ENCODE measurements around the gene CCL26. TPM values are rescaled to one million over a fixed set of nuclear protein-coding genes. Genes with fewer than 3 reads are reported as not detected.
"Not testable (repeated sequence)": the region's sequence is repeated elsewhere in the genome, so short reads cannot be mapped to it uniquely, and the experiment has no call there.

The CCL26 gene
- total RNA-seq, 1 donor from 2014 or later: not detected

- ATAC-seq (ENCODE audit: low read depth) (no peak), DNase-seq (no peak)
- CTCF ChIA-PET: no interaction called here
- POLR2A ChIA-PET: no interaction called here
- H3K27ac Mint-ChIP-seq: no peak overlapping the region
- no peaks in the 10 kb centered on the region for H3K27me3 Mint-ChIP-seq
- H3K36me3 Mint-ChIP-seq (ENCODE audit: low read depth): peaks cover 4% of the 10 kb centered on the region
- no peaks in the 10 kb centered on the region for H3K9me3 Mint-ChIP-seq
- H3K4me3 Mint-ChIP-seq: no peak overlapping the region
- no peak for TF ChIP-seq CTCF (IDR thresholded peaks at IDR 0.05)
- intact Hi-C loops (cut with micrococcal nuclease): loop anchor here (10.0 kb wide), 1 partner anchor 657 kb away; the partner anchor contains the start of gene RCC1L
- H3K4me1 Mint-ChIP-seq: peaks cover 32% of the 10 kb centered on the region
Measured at GRCh38 chr7:75732016-75732521, 39.9 kb downstream of the CCL26 start.

GRCh38 chr7:75729851-75730274 lies 42.1 kb downstream of the CCL26 start:
- H3K4me1 Mint-ChIP-seq: peaks cover 43% of the 10 kb centered on the region
- DNase-seq: no peak
- H3K27me3 Mint-ChIP-seq: no peaks in the 10 kb centered on the region
- no peak for TF ChIP-seq CTCF (IDR thresholded peaks at IDR 0.05)
- H3K27ac Mint-ChIP-seq: peak overlapping the region; percentile 60
- H3K9me3 Mint-ChIP-seq: no peaks in the 10 kb centered on the region
- intact Hi-C loops (cut with micrococcal nuclease): loop anchor here (1.0 to 10.0 kb wide), 2 partner anchors 9 to 655 kb away; partner anchors contain the start of gene RCC1L
- H3K4me3 Mint-ChIP-seq: no peak overlapping the region
- H3K36me3 Mint-ChIP-seq (ENCODE audit: low read depth): peaks cover 4% of the 10 kb centered on the region
- ATAC-seq (ENCODE audit: low read depth): no peak
- ChIA-PET CTCF (no interaction called here), POLR2A (interaction anchor here (0.7 to 0.9 kb wide), 2 partner anchors 10 to 116 kb away, joined by 3 to 5 read pairs; no protein-coding TSS in a partner anchor)

- Mint-ChIP-seq H3K36me3 (ENCODE audit: low read depth) (peaks cover 2% of the 10 kb centered on the region), H3K27me3 (no peaks in the 10 kb centered on the region), H3K4me1 (peaks cover 52% of the 10 kb centered on the region), H3K9me3 (no peaks in the 10 kb centered on the region), H3K27ac (peak overlapping the region; percentile 41), H3K4me3 (no peak overlapping the region)
- ChIA-PET CTCF (no interaction called here), POLR2A (no interaction called here)
- TF ChIP-seq CTCF (IDR thresholded peaks at IDR 0.05): no peak
- no peak for DNase-seq
- ATAC-seq (ENCODE audit: low read depth): no peak
- intact Hi-C loops (cut with micrococcal nuclease): no loop called here
Measured at GRCh38 chr7:75727881-75728593, 44.0 kb downstream of the CCL26 start.

- H3K27ac Mint-ChIP-seq; POLR2A ChIA-PET; DNase-seq; H3K4me3 Mint-ChIP-seq; H3K9me3 Mint-ChIP-seq; ATAC-seq (ENCODE audit: low read depth); intact Hi-C loops (cut with micrococcal nuclease); CTCF ChIA-PET; H3K36me3 Mint-ChIP-seq (ENCODE audit: low read depth); H3K27me3 Mint-ChIP-seq: not testable (repeated sequence)
- H3K4me1 Mint-ChIP-seq: peaks cover 52% of the 10 kb centered on the region
Measured at GRCh38 chr7:75727351-75727750, 44.7 kb downstream of the CCL26 start.

- H3K9me3 Mint-ChIP-seq: no peaks in the 10 kb centered on the region
- no peak for DNase-seq
- intact Hi-C loops (cut with micrococcal nuclease): loop anchor here (2.0 kb wide), 1 partner anchor 33 kb away; no protein-coding TSS in a partner anchor
- H3K27me3 Mint-ChIP-seq: no peaks in the 10 kb centered on the region
- POLR2A ChIA-PET: interaction anchor here (0.6 to 1.8 kb wide), 2 partner anchors 14 to 26 kb away, joined by 3 to 4 read pairs; partner anchors contain the start of gene HIP1
- H3K4me1 Mint-ChIP-seq: peaks cover 45% of the 10 kb centered on the region
- no peaks in the 10 kb centered on the region for H3K36me3 Mint-ChIP-seq (ENCODE audit: low read depth)
- H3K27ac Mint-ChIP-seq: peak overlapping the region; percentile 41
- no peak for TF ChIP-seq CTCF (IDR thresholded peaks at IDR 0.05)
- CTCF ChIA-PET: no interaction called here
- ATAC-seq (ENCODE audit: low read depth): no peak
- H3K4me3 Mint-ChIP-seq: peak overlapping the region; percentile 15
Measured at GRCh38 chr7:75725306-75725705, 46.7 kb downstream of the CCL26 start.
